Natural killer cell (primary cell): ENCODE data around the gene ERICH3. TPM values are rescaled to one million over a fixed set of nuclear protein-coding genes. Genes with fewer than 3 reads are reported as not detected.

Experiments used
- ATAC-seq, 3 donors: fragments of 150-1000 bp in 2 of 3; fragments of 200-7000 bp in 1 of 3; cut with Tn5 transposase; 1 replicate in 1 of 3; 2 replicates in 2 of 3; pipeline ENCODE4 v1.10.0; 2021; ENCODE audit warnings: mild to moderate bottlenecking in 2 of 3, moderate library complexity in 2 of 3
- DNase-seq, 2 donors: peaks; one replicate each; pipeline versions ENCODE4 v3.0.0 to v3.0.0-alpha.2; 2013 to 2021; ENCODE audit warnings: mixed read lengths in 1 of 2
- H3K27ac ChIP-seq: one replicate; pipeline ENCODE4 v1.5.1; 2013; ENCODE audit warnings: mild to moderate bottlenecking, low read length
- H3K27me3 ChIP-seq: one replicate; pipeline ENCODE4 v1.6.1; 2013; ENCODE audit warnings: low read length; ENCODE audit not compliant: control insufficient read depth, insufficient read depth
- H3K36me3 ChIP-seq: one replicate; pipeline ENCODE4 v1.6.1; 2013; ENCODE audit warnings: low read length; ENCODE audit not compliant: control insufficient read depth, insufficient read depth
- H3K4me1 ChIP-seq: one replicate; pipeline ENCODE4 v1.6.1; 2013; ENCODE audit warnings: low read length; ENCODE audit not compliant: control insufficient read depth, insufficient read depth
- H3K4me3 ChIP-seq: one replicate; pipeline ENCODE4 v1.5.1; 2013; ENCODE audit warnings: low read length
- H3K9me3 ChIP-seq: one replicate; pipeline ENCODE4 v1.6.1; 2013; ENCODE audit warnings: low read length; ENCODE audit not compliant: control insufficient read depth, insufficient read depth
- H3K27ac Mint-ChIP-seq, 2 donors: one replicate each; pipeline ENCODE4 v1.8.0; 2022; ENCODE audit warnings: mild to moderate bottlenecking in 2 of 2, mixed read lengths in 2 of 2, moderate library complexity in 1 of 2
- H3K27me3 Mint-ChIP-seq, 2 donors: one replicate each; pipeline ENCODE4 v1.8.0; 2022; ENCODE audit warnings: low read depth in 2 of 2, mixed read lengths in 2 of 2
- H3K36me3 Mint-ChIP-seq: one replicate; pipeline ENCODE4 v1.8.0; 2022; ENCODE audit warnings: mixed read lengths
- H3K4me1 Mint-ChIP-seq, 2 donors: one replicate each; pipeline ENCODE4 v1.8.0; 2022; ENCODE audit warnings: mixed read lengths in 2 of 2
- H3K4me3 Mint-ChIP-seq: one replicate; pipeline ENCODE4 v1.8.0; 2022; ENCODE audit warnings: mild to moderate bottlenecking, moderate library complexity, mixed read lengths
- H3K9me3 Mint-ChIP-seq, 2 donors: one replicate each; pipeline ENCODE4 v1.8.0; 2022; ENCODE audit warnings: mixed read lengths in 2 of 2
- CTCF ChIP-seq: fragments of 200-600 bp; IDR thresholded peaks from one replicate; pipeline ENCODE4 v1.8.0; 2022; ENCODE audit warnings: antibody characterized with exemption
- WGBS: methylation state at CpG from one replicate; pipeline ENCODE4 v1.1.7; 2013; ENCODE audit warnings: missing lambda C conversion rate; ENCODE audit not compliant: insufficient coverage; 5-methylcytosine and 5-hydroxymethylcytosine counted together
- intact Hi-C: fragments of 100-400 bp; cut with micrococcal nuclease; formaldehyde crosslinking; loops from one replicate; pipeline ENCODE4 v1.14.2; 2022
- total RNA-seq, 4 donors: library from RNA; stranded (reverse); fragments of 120-200 nt in 1 of 4; gene quantifications; one replicate each; pipeline versions ENCODE4 v1.2.3 to v1.2.4, GENCODE V29; 2013 to 2022

The ERICH3 gene
- total RNA-seq, 3 donors from 2014 or later (not counting 1 experiment from before 2014, with no cell fraction given), result 0.64 to 1.0 (median 0.68) TPM

GRCh38 chr1:74593887-74594866 is 79.4 kb downstream of the ERICH3 start:
- Mint-ChIP-seq H3K36me3 (no peaks in the 10 kb centered on the region), H3K9me3 (no peaks in the 10 kb centered on the region), H3K4me1 (no peaks in the 10 kb centered on the region), H3K4me3 (no peak overlapping the region), H3K27ac (no peak overlapping the region), H3K27me3 (peaks cover 0 to 7% of the 10 kb centered on the region in 2 donors)
- Histone ChIP-seq H3K4me3 (no peak overlapping the region), H3K4me1 (no peaks in the 10 kb centered on the region), H3K27me3 (no peaks in the 10 kb centered on the region), H3K27ac (no peak overlapping the region), H3K36me3 (no peaks in the 10 kb centered on the region), H3K9me3 (no peaks in the 10 kb centered on the region)
- 90% methylated on average over 4 of the region's 6 CpGs for WGBS
- intact Hi-C loops, result no loop called here
- TF ChIP-seq CTCF, result no peak
- ATAC-seq, result no peak
- DNase-seq, result no peak

GRCh38 chr1:74592580-74593355 is 80.8 kb downstream of the ERICH3 start:
- no peak overlapping the region for H3K4me3 ChIP-seq
- H3K4me1 ChIP-seq, result no peaks in the 10 kb centered on the region
- no peak overlapping the region for H3K4me3 Mint-ChIP-seq
- WGBS, result 77% methylated on average over 3 of the region's 5 CpGs
- DNase-seq (no peak), ATAC-seq (no peak)
- TF ChIP-seq CTCF, result no peak
- intact Hi-C loops, result no loop called here
- H3K27me3 ChIP-seq, result no peaks in the 10 kb centered on the region
- no peak overlapping the region for H3K27ac Mint-ChIP-seq
- H3K9me3 Mint-ChIP-seq, result no peaks in the 10 kb centered on the region
- H3K27ac ChIP-seq, result no peak overlapping the region
- H3K4me1 Mint-ChIP-seq, result no peaks in the 10 kb centered on the region
- H3K36me3 Mint-ChIP-seq, result no peaks in the 10 kb centered on the region
- H3K27me3 Mint-ChIP-seq, result peaks cover 0 to 3% of the 10 kb centered on the region in 2 donors
- H3K9me3 ChIP-seq, result no peaks in the 10 kb centered on the region
- no peaks in the 10 kb centered on the region for H3K36me3 ChIP-seq

- no peak for TF ChIP-seq CTCF
- Histone ChIP-seq H3K36me3 (no peaks in the 10 kb centered on the region), H3K9me3 (no peaks in the 10 kb centered on the region), H3K27me3 (no peaks in the 10 kb centered on the region), H3K4me1 (no peaks in the 10 kb centered on the region), H3K27ac (no peak overlapping the region), H3K4me3 (no peak overlapping the region)
- peaks cover 0 to 2% of the 10 kb centered on the region in 2 donors for H3K27me3 Mint-ChIP-seq
- H3K9me3 Mint-ChIP-seq, result no peaks in the 10 kb centered on the region
- no peak for DNase-seq
- intact Hi-C loops, result no loop called here
- no peaks in the 10 kb centered on the region for H3K4me1 Mint-ChIP-seq
- H3K4me3 Mint-ChIP-seq, result no peak overlapping the region
- no peaks in the 10 kb centered on the region for H3K36me3 Mint-ChIP-seq
- no peak overlapping the region for H3K27ac Mint-ChIP-seq
- 95% methylated on average over 2 of the region's 2 CpGs for WGBS
- no peak for ATAC-seq
Observed at GRCh38 chr1:74591949-74592348, 81.6 kb downstream of the ERICH3 start.
